H9 (cell line): ENCODE data around the gene PHACTR1. TPM values are rescaled to one million over a fixed set of nuclear protein-coding genes. Genes with fewer than 3 reads are reported as not detected.

Experiments used
- DNase-seq: peaks from one replicate; pipeline ENCODE4 v3.0.0-alpha.2; 2017
- H2AFZ ChIP-seq: one replicate; pipeline ENCODE4 v1.6.1; 2013; ENCODE audit warnings: mild to moderate bottlenecking, low read length, control low read depth, moderate library complexity
- H2AK5ac ChIP-seq: 2 replicates; pipeline ENCODE4 v1.6.1; 2013; ENCODE audit warnings: low read length, control low read depth, mixed read lengths; ENCODE audit not compliant: insufficient read length
- H2BK120ac ChIP-seq: one replicate; pipeline ENCODE4 v1.6.1; 2013; ENCODE audit warnings: low read depth, mild to moderate bottlenecking, low read length, control low read depth, inconsistent platforms; ENCODE audit not compliant: poor library complexity, severe bottlenecking
- H2BK12ac ChIP-seq: 2 replicates; pipeline ENCODE4 v1.6.1; 2013; ENCODE audit warnings: low read length, control low read depth, mixed read lengths, low read depth; ENCODE audit not compliant: insufficient read length
- H2BK15ac ChIP-seq: 2 replicates; pipeline ENCODE4 v1.6.1; 2013; ENCODE audit warnings: low read depth, low read length, control low read depth
- H2BK20ac ChIP-seq: one replicate; pipeline ENCODE4 v1.6.1; 2013; ENCODE audit warnings: low read depth, mild to moderate bottlenecking, low read length, control low read depth, inconsistent platforms; ENCODE audit not compliant: poor library complexity, severe bottlenecking
- H2BK5ac ChIP-seq: 2 replicates; pipeline ENCODE4 v1.6.1; 2013; ENCODE audit warnings: low read length, control low read depth, mixed read lengths; ENCODE audit not compliant: insufficient read length
- H3K14ac ChIP-seq: 2 replicates; pipeline ENCODE4 v1.6.1; 2013; ENCODE audit warnings: low read length, control low read depth; ENCODE audit not compliant: insufficient read depth
- H3K18ac ChIP-seq: 2 replicates; pipeline ENCODE4 v1.6.1; 2013; ENCODE audit warnings: low read depth, mild to moderate bottlenecking, mixed read lengths, low read length, control low read depth; ENCODE audit not compliant: insufficient read length
- H3K23ac ChIP-seq: 2 replicates; pipeline ENCODE4 v1.6.1; 2013; ENCODE audit warnings: low read length, control low read depth, mixed read lengths, low read depth; ENCODE audit not compliant: insufficient read length
- H3K23me2 ChIP-seq: 2 replicates; pipeline ENCODE4 v1.6.1; 2013; ENCODE audit warnings: low read depth, mild to moderate bottlenecking, mixed read lengths, low read length, control low read depth; ENCODE audit not compliant: insufficient read length, poor library complexity, severe bottlenecking
- H3K27ac ChIP-seq: 2 replicates; pipeline ENCODE4 v1.5.1; 2013; ENCODE audit warnings: low read length, control low read depth, mixed read lengths, low read depth; ENCODE audit not compliant: insufficient read length
- H3K27me3 ChIP-seq: 2 replicates; pipeline ENCODE4 v1.6.1; 2013; ENCODE audit warnings: low read length, control low read depth, inconsistent platforms; ENCODE audit not compliant: insufficient read depth
- H3K4ac ChIP-seq: 2 replicates; pipeline ENCODE4 v1.6.1; 2013; ENCODE audit warnings: low read depth, mild to moderate bottlenecking, control low read depth, inconsistent platforms, low read length, moderate library complexity
- H3K4me1 ChIP-seq: 2 replicates; pipeline ENCODE4 v1.6.1; 2013; ENCODE audit warnings: low read length, control low read depth, inconsistent platforms; ENCODE audit not compliant: insufficient read depth
- H3K4me2 ChIP-seq: 2 replicates; pipeline ENCODE4 v1.6.1; 2013; ENCODE audit warnings: low read length, control low read depth, mixed read lengths; ENCODE audit not compliant: insufficient read length, insufficient read depth
- H3K56ac ChIP-seq: 2 replicates; pipeline ENCODE4 v1.6.1; 2013; ENCODE audit warnings: low read depth, mild to moderate bottlenecking, mixed read lengths, low read length, control low read depth; ENCODE audit not compliant: insufficient read length
- H3K79me1 ChIP-seq: 2 replicates; pipeline ENCODE4 v1.6.1; 2013; ENCODE audit warnings: low read depth, mild to moderate bottlenecking, moderate library complexity, low read length, control low read depth, inconsistent platforms; ENCODE audit not compliant: insufficient read depth, poor library complexity, severe bottlenecking
- H3K79me2 ChIP-seq: 2 replicates; pipeline ENCODE4 v1.6.1; 2013; ENCODE audit warnings: low read length, control low read depth, inconsistent platforms; ENCODE audit not compliant: insufficient read depth
- H3K9ac ChIP-seq: 2 replicates; pipeline ENCODE4 v1.6.1; 2013; ENCODE audit warnings: low read length, control low read depth, mixed read lengths; ENCODE audit not compliant: insufficient read length; ENCODE audit errors: extremely low read depth
- H3K9me3 ChIP-seq: one replicate; pipeline ENCODE4 v1.6.1; 2013; ENCODE audit warnings: low read depth, low read length, inconsistent platforms; ENCODE audit not compliant: control insufficient read depth
- H3T11ph ChIP-seq: one replicate; pipeline ENCODE4 v1.6.1; 2013; ENCODE audit warnings: mild to moderate bottlenecking, low read length, control low read depth, inconsistent platforms
- H4K20me1 ChIP-seq: one replicate; pipeline ENCODE4 v1.6.1; 2013; ENCODE audit not compliant: control insufficient read depth, insufficient read length, insufficient read depth
- H4K5ac ChIP-seq: 2 replicates; pipeline ENCODE4 v1.6.1; 2013; ENCODE audit warnings: low read depth, mild to moderate bottlenecking, mixed read lengths, low read length, control low read depth; ENCODE audit not compliant: insufficient read length
- H4K8ac ChIP-seq: replicated peaks from 2 replicates; pipeline ENCODE4 v1.6.1; 2013; ENCODE audit warnings: low read length, control low read depth, mixed read lengths, low read depth; ENCODE audit not compliant: insufficient read length
- H4K91ac ChIP-seq: 2 replicates; pipeline ENCODE4 v1.6.1; 2013; ENCODE audit warnings: low read depth, mild to moderate bottlenecking, moderate library complexity, mixed read lengths, low read length, control low read depth; ENCODE audit not compliant: insufficient read length
- H3K27ac Mint-ChIP-seq, 3 experiments: 2 replicates in 2 of 3; 3 replicates in 1 of 3; pipeline ENCODE4 v1.8.0; 2020 to 2021; ENCODE audit warnings: mixed read lengths in 3 of 3, mild to moderate bottlenecking in 1 of 3, moderate library complexity in 1 of 3
- H3K27me3 Mint-ChIP-seq: 2 replicates; pipeline ENCODE4 v1.8.0; 2021; ENCODE audit warnings: low read depth, mild to moderate bottlenecking, moderate library complexity, mixed read lengths
- H3K36me3 Mint-ChIP-seq, 3 experiments: 2 replicates in 2 of 3; 3 replicates in 1 of 3; pipeline ENCODE4 v1.8.0; 2020 to 2021; ENCODE audit warnings: low read depth in 3 of 3, mixed read lengths in 3 of 3; ENCODE audit not compliant: insufficient read depth in 1 of 3
- H3K4me1 Mint-ChIP-seq, 2 experiments: 2 replicates each; pipeline ENCODE4 v1.8.0; 2020; ENCODE audit warnings: mixed read lengths in 2 of 2
- H3K4me3 Mint-ChIP-seq, 2 experiments: 2 replicates in 1 of 2; 3 replicates in 1 of 2; pipeline ENCODE4 v1.8.0; 2020 to 2021; ENCODE audit warnings: mild to moderate bottlenecking in 2 of 2, mixed read lengths in 2 of 2, moderate library complexity in 1 of 2
- H3K9me3 Mint-ChIP-seq, 2 experiments: 2 replicates in 1 of 2; 3 replicates in 1 of 2; pipeline ENCODE4 v1.8.0; 2020; ENCODE audit warnings: mild to moderate bottlenecking in 2 of 2, mixed read lengths in 2 of 2, moderate library complexity in 1 of 2
- WGBS: extraction: QIAGEN DNeasy Blood & Tissue Kit; methylation state at CpG from one replicate; pipeline ENCODE4 v1.1.7; 2013; ENCODE audit warnings: missing lambda C conversion rate, low lambda C conversion rate, mixed read lengths; ENCODE audit not compliant: insufficient read length; ENCODE audit errors: extremely low coverage; 5-methylcytosine and 5-hydroxymethylcytosine counted together
- total RNA-seq: library from RNA; stranded (reverse); gene quantifications from 2 replicates; pipeline ENCODE4 v1.2.1, GENCODE V29; 2021
- TF ChIP-seq, protein P1 (sequence below): fragments of 200-600 bp; sonication (generic); conservative IDR thresholded peaks from 3 replicates; pipeline ENCODE4 v1.8.0; 2021; ENCODE audit warnings: antibody characterized with exemption, mild to moderate bottlenecking

The PHACTR1 gene
- total RNA-seq, 1 experiment from 2014 or later, result 15.9 TPM

DNA sequence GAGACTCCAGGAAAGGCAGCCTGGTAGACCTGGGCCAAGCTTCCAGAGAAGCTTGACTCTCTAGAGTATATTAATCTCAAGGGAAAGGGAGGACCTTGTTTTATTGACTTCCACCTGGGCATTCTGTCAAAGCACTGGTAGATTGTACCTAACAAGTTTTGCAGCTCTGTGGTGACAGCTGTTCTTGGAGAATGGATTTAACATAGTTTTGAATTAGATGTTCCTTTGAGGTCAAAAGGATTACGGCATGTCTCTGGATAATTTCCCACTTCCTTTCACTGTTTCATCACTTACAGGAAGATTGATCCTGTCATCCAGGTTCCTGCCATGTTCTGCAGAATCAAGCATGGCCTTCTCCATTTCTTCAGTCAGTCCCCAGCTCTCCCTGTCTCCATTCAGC, 246.0 kb downstream of the PHACTR1 start:
- no peak overlapping the region for H2AFZ ChIP-seq

More for the DNA sequence above, 246.0 kb downstream of the PHACTR1 start:
- no peak overlapping the region for H3K9ac ChIP-seq
- no peak overlapping the region for H2BK20ac ChIP-seq
- H2BK120ac ChIP-seq, result no peak overlapping the region
- Mint-ChIP-seq H3K27ac (no peak overlapping the region), H3K4me3 (no peak overlapping the region), H3K4me1 (peaks cover 12 to 20% of the 10 kb centered on the region in 2 experiments), H3K36me3 (no peaks in the 10 kb centered on the region), H3K27me3 (peaks cover 67% of the 10 kb centered on the region), H3K9me3 (no peaks in the 10 kb centered on the region)
- H3K27me3 ChIP-seq, result peaks cover 21% of the 10 kb centered on the region
- no peaks in the 10 kb centered on the region for H3K79me2 ChIP-seq
- peaks cover 6% of the 10 kb centered on the region for H3K23me2 ChIP-seq
- H3T11ph ChIP-seq, result no peak overlapping the region
- TF ChIP-seq, protein P1, sequence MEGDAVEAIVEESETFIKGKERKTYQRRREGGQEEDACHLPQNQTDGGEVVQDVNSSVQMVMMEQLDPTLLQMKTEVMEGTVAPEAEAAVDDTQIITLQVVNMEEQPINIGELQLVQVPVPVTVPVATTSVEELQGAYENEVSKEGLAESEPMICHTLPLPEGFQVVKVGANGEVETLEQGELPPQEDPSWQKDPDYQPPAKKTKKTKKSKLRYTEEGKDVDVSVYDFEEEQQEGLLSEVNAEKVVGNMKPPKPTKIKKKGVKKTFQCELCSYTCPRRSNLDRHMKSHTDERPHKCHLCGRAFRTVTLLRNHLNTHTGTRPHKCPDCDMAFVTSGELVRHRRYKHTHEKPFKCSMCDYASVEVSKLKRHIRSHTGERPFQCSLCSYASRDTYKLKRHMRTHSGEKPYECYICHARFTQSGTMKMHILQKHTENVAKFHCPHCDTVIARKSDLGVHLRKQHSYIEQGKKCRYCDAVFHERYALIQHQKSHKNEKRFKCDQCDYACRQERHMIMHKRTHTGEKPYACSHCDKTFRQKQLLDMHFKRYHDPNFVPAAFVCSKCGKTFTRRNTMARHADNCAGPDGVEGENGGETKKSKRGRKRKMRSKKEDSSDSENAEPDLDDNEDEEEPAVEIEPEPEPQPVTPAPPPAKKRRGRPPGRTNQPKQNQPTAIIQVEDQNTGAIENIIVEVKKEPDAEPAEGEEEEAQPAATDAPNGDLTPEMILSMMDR, result no peak
- H4K5ac ChIP-seq, result no peak overlapping the region
- H3K27ac ChIP-seq, result no peak overlapping the region
- no peak overlapping the region for H4K91ac ChIP-seq
- H4K8ac ChIP-seq, result no peak overlapping the region
- DNase-seq, result no peak
- no peaks in the 10 kb centered on the region for H3K4me1 ChIP-seq
- no peaks in the 10 kb centered on the region for H3K79me1 ChIP-seq
- H2BK12ac ChIP-seq, result no peak overlapping the region
- H2AK5ac ChIP-seq, result no peak overlapping the region
- H3K4ac ChIP-seq, result no peak overlapping the region
- no peak overlapping the region for H3K23ac ChIP-seq
- no peaks in the 10 kb centered on the region for H4K20me1 ChIP-seq
- no peak overlapping the region for H3K14ac ChIP-seq
- H3K18ac ChIP-seq, result no peak overlapping the region
- no peak overlapping the region for H3K56ac ChIP-seq
- no CpG with 5 or more reads among the region's 1 CpG for WGBS
- no peak overlapping the region for H3K4me2 ChIP-seq
- no peaks in the 10 kb centered on the region for H3K9me3 ChIP-seq
- H2BK15ac ChIP-seq, result no peak overlapping the region
- H2BK5ac ChIP-seq, result no peak overlapping the region
